DOHH2 (cell line): ENCODE results near the gene UBL4A.

Source experiments
- EZH2phosphoT487 ChIP-seq: fragments of 200-600 bp; sonication (generic); IDR thresholded peaks from 2 replicates; pipeline ENCODE4 v1.6.1; 2017; ENCODE audit warnings: borderline replicate concordance, mild to moderate bottlenecking, antibody characterized with exemption, low read length, moderate library complexity, mixed read lengths
- TF ChIP-seq, protein P1 (sequence below): fragments of 200-600 bp; sonication (generic); IDR thresholded peaks from one replicate; pipeline ENCODE4 v1.5.1; 2014; ENCODE audit warnings: antibody characterized with exemption, mild to moderate bottlenecking, low read depth, low read length; ENCODE audit not compliant: poor library complexity, severe bottlenecking

DNA sequence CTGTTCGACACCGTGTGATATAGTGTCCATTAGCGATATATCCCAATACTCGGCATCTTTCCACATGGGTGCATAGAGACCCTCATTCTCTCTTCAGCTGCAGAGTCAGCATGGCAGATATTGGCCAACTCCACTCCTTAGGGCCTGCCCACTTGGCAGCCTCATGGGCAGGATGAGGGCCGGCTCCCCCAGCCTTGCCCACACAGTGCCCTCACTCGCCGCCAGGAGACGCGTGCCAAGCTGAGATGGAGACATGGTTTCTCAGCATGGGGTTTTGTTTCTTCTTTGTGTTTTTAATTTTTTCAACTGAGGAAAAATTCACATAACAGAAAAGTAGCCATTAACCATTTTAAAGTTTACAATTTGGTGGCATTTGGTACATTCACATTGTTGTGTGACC lies 33.6 kb downstream of the UBL4A start:
- TF ChIP-seq EZH2phosphoT487, result no peak
- TF ChIP-seq, protein P1, sequence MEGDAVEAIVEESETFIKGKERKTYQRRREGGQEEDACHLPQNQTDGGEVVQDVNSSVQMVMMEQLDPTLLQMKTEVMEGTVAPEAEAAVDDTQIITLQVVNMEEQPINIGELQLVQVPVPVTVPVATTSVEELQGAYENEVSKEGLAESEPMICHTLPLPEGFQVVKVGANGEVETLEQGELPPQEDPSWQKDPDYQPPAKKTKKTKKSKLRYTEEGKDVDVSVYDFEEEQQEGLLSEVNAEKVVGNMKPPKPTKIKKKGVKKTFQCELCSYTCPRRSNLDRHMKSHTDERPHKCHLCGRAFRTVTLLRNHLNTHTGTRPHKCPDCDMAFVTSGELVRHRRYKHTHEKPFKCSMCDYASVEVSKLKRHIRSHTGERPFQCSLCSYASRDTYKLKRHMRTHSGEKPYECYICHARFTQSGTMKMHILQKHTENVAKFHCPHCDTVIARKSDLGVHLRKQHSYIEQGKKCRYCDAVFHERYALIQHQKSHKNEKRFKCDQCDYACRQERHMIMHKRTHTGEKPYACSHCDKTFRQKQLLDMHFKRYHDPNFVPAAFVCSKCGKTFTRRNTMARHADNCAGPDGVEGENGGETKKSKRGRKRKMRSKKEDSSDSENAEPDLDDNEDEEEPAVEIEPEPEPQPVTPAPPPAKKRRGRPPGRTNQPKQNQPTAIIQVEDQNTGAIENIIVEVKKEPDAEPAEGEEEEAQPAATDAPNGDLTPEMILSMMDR, result no peak
